ENCODE measurements around the gene PBRM1.

PBRM1 gene

GRCh38 chr3:52502808-52503350, 182.8 kb downstream of the PBRM1 start:
- no peak for DNase-seq
- in situ Hi-C loops (cut with MboI; ENCODE audit: low pct_unique_long_range_greater_than_20kb, low sequenced_read_pairs) = no loop called here

GRCh38 chr3:52502001-52502400, 183.7 kb downstream of the PBRM1 start:
- in situ Hi-C loops (cut with MboI; ENCODE audit: low pct_unique_long_range_greater_than_20kb, low sequenced_read_pairs) = no loop called here
- no peak for DNase-seq

- in situ Hi-C loops (cut with MboI; ENCODE audit: low pct_unique_long_range_greater_than_20kb, low sequenced_read_pairs) = no loop called here
- no peak for DNase-seq
Measured at GRCh38 chr3:52501046-52501445, 184.7 kb downstream of the PBRM1 start.

GRCh38 chr3:52498137-52499054, 187.3 kb downstream of the PBRM1 start:
- DNase-seq = peak; percentile 94
- in situ Hi-C loops (cut with MboI; ENCODE audit: low pct_unique_long_range_greater_than_20kb, low sequenced_read_pairs) = no loop called here

GRCh38 chr3:52495777-52496602, 189.7 kb downstream of the PBRM1 start:
- in situ Hi-C loops (cut with MboI; ENCODE audit: low pct_unique_long_range_greater_than_20kb, low sequenced_read_pairs) = no loop called here
- DNase-seq = no peak
